ENCODE measurements around the gene RTN4RL1.

Gene RTN4RL1

GRCh38 chr17:1919201-1919600, 105.9 kb downstream of the RTN4RL1 start:
- DNase-seq (ENCODE audit: low read depth), result no peak

- no peak for DNase-seq (ENCODE audit: low read depth)
Observed at GRCh38 chr17:1918346-1919162, 106.6 kb downstream of the RTN4RL1 start.

GRCh38 chr17:1916963-1917715, 108.0 kb downstream of the RTN4RL1 start:
- no peak for DNase-seq (ENCODE audit: low read depth)

- DNase-seq (ENCODE audit: low read depth), result no peak
Observed at GRCh38 chr17:1916316-1916715, 108.8 kb downstream of the RTN4RL1 start.

- DNase-seq (ENCODE audit: low read depth), result no peak
Observed at GRCh38 chr17:1915889-1916288, 109.2 kb downstream of the RTN4RL1 start.

GRCh38 chr17:1914661-1915083, 110.5 kb downstream of the RTN4RL1 start:
- DNase-seq (ENCODE audit: low read depth), result no peak

GRCh38 chr17:1913702-1914101, 111.4 kb downstream of the RTN4RL1 start:
- DNase-seq (ENCODE audit: low read depth), result no peak

- no peak for DNase-seq (ENCODE audit: low read depth)
Observed at GRCh38 chr17:1912146-1912545, 113.0 kb downstream of the RTN4RL1 start.

- DNase-seq (ENCODE audit: low read depth), result no peak
Observed at GRCh38 chr17:1909985-1910384, 115.1 kb downstream of the RTN4RL1 start.

- DNase-seq (ENCODE audit: low read depth), result no peak
Observed at GRCh38 chr17:1908699-1909309, 116.3 kb downstream of the RTN4RL1 start.

GRCh38 chr17:1907909-1908698, 117.0 kb downstream of the RTN4RL1 start:
- DNase-seq (ENCODE audit: low read depth), result no peak

GRCh38 chr17:1907216-1907631, 117.9 kb downstream of the RTN4RL1 start:
- DNase-seq (ENCODE audit: low read depth), result no peak

GRCh38 chr17:1906662-1907101, 118.5 kb downstream of the RTN4RL1 start:
- no peak for DNase-seq (ENCODE audit: low read depth)

GRCh38 chr17:1905190-1905913, 119.8 kb downstream of the RTN4RL1 start:
- no peak for DNase-seq (ENCODE audit: low read depth)

GRCh38 chr17:1904273-1905182, 120.6 kb downstream of the RTN4RL1 start:
- no peak for DNase-seq (ENCODE audit: low read depth)

GRCh38 chr17:1899403-1900000, 125.6 kb downstream of the RTN4RL1 start:
- no peak for DNase-seq (ENCODE audit: low read depth)

GRCh38 chr17:1898872-1899271, 126.3 kb downstream of the RTN4RL1 start:
- DNase-seq (ENCODE audit: low read depth), result no peak

GRCh38 chr17:1898332-1898731, 126.8 kb downstream of the RTN4RL1 start:
- no peak for DNase-seq (ENCODE audit: low read depth)

GRCh38 chr17:1897105-1897656, 128.0 kb downstream of the RTN4RL1 start:
- DNase-seq (ENCODE audit: low read depth), result no peak
